Measurements from ENCODE around the gene ZBTB7C. TPM values are rescaled to one million over a fixed set of nuclear protein-coding genes. Genes with fewer than 3 reads are reported as not detected.

Gene ZBTB7C
- total RNA-seq, 2 experiments from 2014 or later: not detected

DNA sequence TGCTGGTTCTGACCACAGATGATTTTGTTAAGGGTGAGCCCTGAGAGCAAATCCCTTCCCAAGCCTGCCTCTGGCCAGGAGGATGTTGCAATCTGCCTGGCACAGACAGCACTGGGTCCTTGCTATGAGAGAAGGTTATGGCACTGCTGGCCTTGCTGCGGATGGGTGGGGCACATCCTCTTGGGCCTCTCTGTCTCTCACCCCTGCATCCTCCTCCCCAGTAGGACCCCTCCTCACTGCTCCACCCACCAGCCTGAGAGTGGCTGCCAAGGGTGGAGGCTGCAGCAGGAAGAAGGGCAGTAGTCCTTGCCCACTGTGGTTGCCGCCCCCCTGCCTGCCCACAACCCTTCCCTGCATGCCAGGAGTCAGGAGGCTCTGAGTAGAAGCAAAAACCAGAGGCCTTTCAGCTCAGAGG lies 180.9 kb downstream of the ZBTB7C start:
- POLR2A ChIA-PET: no interaction called here
- ATAC-seq: no peak
- CTCF ChIA-PET: no interaction called here
- no peak overlapping the region for H3K27ac Mint-ChIP-seq
- H3K27me3 Mint-ChIP-seq: peaks cover 5% of the 10 kb centered on the region
- H3K9me3 Mint-ChIP-seq (ENCODE audit: low read depth): no peaks in the 10 kb centered on the region
- no peak overlapping the region for H3K4me3 Mint-ChIP-seq
- peaks cover 3% of the 10 kb centered on the region for H3K4me1 Mint-ChIP-seq
- intact Hi-C loops (cut with DNase I, micrococcal nuclease): no loop called here
- no peak for DNase-seq
- H3K36me3 Mint-ChIP-seq (ENCODE audit: low read depth): no peaks in the 10 kb centered on the region

DNA sequence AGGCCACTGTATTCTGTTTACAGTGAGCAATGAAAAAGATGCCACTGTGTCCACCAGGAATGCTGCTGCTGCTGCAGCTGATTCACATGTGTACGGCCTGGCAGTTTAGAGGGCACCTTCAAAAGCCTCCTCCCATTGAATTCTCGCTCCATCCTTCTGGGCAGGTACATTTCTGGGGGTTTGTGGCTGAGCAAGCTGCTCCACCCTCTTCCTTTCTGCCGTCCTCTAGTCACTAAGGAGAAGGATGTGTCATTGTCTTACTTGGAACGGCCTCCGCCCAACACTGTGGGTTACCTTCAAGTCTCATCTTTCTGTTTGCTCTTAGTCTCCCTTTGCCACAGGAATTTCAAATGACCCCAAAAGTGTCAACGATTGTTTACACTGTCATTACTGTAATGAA lies 182.0 kb downstream of the ZBTB7C start:
- Mint-ChIP-seq H3K27ac (no peak overlapping the region), H3K4me1 (peaks cover 3% of the 10 kb centered on the region), H3K9me3 (ENCODE audit: low read depth) (no peaks in the 10 kb centered on the region), H3K4me3 (no peak overlapping the region), H3K36me3 (ENCODE audit: low read depth) (no peaks in the 10 kb centered on the region), H3K27me3 (peaks cover 5% of the 10 kb centered on the region)
- ChIA-PET POLR2A (no interaction called here), CTCF (no interaction called here)
- intact Hi-C loops (cut with DNase I, micrococcal nuclease): no loop called here
- ATAC-seq: peak; percentile 74
- peak; percentile 13 for DNase-seq

DNA sequence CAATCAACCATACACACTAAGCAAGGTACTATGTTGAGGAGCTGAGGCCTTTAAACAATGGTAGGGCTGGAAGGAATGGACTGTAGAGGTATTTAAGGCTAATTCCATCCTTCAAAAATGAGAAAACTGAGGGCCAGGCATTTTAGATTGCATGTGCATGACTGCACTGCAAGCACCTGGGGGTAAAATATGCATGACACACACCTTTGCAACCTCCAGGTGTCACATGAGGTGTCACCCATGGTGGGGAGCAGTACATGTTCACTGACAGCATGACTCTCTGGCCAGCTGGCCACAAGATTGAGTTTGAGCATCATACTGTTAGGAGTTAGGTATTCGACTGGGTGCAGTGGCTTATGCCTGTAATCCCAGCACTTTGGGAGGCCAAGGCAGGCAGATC lies 182.8 kb downstream of the ZBTB7C start:
- ChIA-PET CTCF (no interaction called here), POLR2A (no interaction called here)
- H3K27me3 Mint-ChIP-seq: peaks cover 5% of the 10 kb centered on the region
- intact Hi-C loops (cut with DNase I, micrococcal nuclease): no loop called here
- H3K36me3 Mint-ChIP-seq (ENCODE audit: low read depth): no peaks in the 10 kb centered on the region
- ATAC-seq (no peak), DNase-seq (no peak)
- no peak overlapping the region for H3K27ac Mint-ChIP-seq
- H3K9me3 Mint-ChIP-seq (ENCODE audit: low read depth): no peaks in the 10 kb centered on the region
- no peak overlapping the region for H3K4me3 Mint-ChIP-seq
- H3K4me1 Mint-ChIP-seq: peaks cover 3% of the 10 kb centered on the region

DNA sequence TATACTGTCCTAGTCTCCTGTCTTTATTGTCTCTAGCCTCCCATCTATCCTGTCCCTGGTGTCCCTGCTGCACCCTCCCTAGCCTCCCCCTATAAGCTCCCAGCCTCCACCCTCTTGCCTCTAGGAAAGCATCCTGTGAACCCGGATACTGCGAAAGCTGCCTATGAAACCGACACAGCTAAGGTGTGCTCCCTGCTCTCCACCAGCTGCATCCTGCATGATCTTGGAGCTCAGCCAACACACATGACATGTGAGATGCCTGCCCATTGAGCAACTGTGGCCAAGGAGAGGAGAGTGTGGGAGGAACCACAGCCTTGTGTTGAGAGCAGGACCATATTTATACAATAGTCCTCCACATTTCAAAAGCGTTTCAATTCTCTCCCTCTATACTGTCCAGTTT lies 187.1 kb downstream of the ZBTB7C start:
- peak; percentile 32 for DNase-seq
- no peaks in the 10 kb centered on the region for H3K27me3 Mint-ChIP-seq
- CTCF ChIA-PET: interaction anchor here (0.7 kb wide), 1 partner anchor 196 kb away, joined by 3 read pairs; no protein-coding TSS in a partner anchor

DNA sequence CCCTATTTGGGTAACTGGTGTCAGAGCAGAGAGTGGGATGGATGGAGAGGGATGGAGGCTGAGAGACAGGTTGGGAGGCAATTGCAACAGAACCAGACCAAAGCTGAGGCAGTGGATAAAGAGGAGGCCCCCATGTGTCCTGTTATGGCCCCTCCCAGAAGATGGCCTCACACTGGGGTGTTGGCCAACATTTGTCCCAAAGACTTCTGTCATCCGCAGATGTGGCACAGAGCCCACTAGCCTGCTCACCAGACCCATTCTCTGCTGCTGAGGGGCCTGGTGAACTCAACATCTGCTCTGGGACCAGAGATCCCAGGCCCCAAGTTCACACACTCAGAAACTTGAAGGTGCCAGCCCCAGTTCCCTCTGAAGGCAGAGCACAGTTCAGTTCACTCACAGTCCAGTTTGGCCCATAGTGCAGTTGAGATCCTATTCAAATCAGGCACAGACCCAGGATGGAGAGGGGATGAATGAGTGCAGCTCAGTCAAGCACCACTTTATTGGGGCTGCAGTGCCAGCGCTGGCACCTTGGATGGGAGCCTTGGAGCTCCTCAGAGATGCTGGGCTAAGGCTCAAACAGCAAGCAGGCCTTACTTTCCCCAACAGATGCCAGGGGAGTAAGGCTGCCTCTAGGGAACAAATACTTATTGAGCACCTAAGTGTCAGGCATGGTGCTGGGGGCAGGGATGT lies 189.2 kb downstream of the ZBTB7C start:
- DNase-seq (no peak), ATAC-seq (no peak)

More for the DNA sequence above, 187.1 kb downstream of the ZBTB7C start:
- POLR2A ChIA-PET: no interaction called here
- Mint-ChIP-seq H3K27ac (no peak overlapping the region), H3K4me3 (no peak overlapping the region), H3K4me1 (no peaks in the 10 kb centered on the region), H3K9me3 (ENCODE audit: low read depth) (no peaks in the 10 kb centered on the region), H3K36me3 (ENCODE audit: low read depth) (no peaks in the 10 kb centered on the region)
- peak; percentile 42 for ATAC-seq
- intact Hi-C loops (cut with DNase I, micrococcal nuclease): no loop called here

DNA sequence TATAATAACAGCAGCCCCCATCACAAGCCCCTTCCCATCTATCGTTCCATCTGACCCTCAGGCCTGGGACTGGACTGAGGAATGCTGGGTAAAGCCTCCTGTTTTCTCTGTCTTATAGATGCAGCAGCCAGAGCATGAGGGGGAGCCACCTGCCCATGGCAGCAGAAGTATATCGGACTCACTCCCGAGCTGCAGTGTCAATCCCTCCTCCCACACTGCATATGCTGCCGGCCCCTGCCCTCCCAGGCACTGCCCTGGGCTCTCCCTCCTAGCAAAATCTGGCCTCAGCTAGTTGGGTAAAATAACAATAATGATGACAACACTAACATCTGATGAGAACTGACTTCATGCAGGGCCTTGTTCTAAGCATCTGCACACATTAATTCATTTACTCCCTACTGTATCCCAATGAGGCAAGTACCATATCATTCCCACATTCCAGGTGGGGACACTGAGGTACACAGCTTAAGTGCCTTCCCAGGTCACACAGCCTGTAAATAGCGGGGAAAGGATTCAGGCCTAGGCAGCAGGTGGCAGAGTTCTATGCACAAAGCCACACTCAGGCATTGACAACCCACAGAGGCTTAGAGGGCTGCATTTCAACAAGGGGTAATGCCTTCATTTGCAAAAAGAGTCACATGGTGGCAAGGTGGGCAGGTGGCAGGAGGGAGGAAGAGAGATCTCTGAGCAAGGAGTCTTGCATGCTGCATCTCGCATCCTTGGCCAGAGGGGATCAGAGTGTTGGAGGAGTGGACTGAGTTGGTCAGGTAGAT lies 190.0 kb downstream of the ZBTB7C start:
- CTCF ChIA-PET: no interaction called here
- Mint-ChIP-seq H3K36me3 (ENCODE audit: low read depth) (no peaks in the 10 kb centered on the region), H3K4me1 (no peaks in the 10 kb centered on the region), H3K27me3 (no peaks in the 10 kb centered on the region), H3K27ac (no peak overlapping the region), H3K4me3 (no peak overlapping the region), H3K9me3 (ENCODE audit: low read depth) (no peaks in the 10 kb centered on the region)
- no peak for ATAC-seq
- POLR2A ChIA-PET: no interaction called here
- intact Hi-C loops (cut with DNase I, micrococcal nuclease): no loop called here
- no peak for DNase-seq

More for the DNA sequence above, 189.2 kb downstream of the ZBTB7C start:
- H3K4me3 Mint-ChIP-seq: no peak overlapping the region
- no peak overlapping the region for H3K27ac Mint-ChIP-seq
- intact Hi-C loops (cut with DNase I, micrococcal nuclease): no loop called here
- CTCF ChIA-PET: no interaction called here
- POLR2A ChIA-PET: no interaction called here
- H3K4me1 Mint-ChIP-seq: no peaks in the 10 kb centered on the region
- H3K27me3 Mint-ChIP-seq: no peaks in the 10 kb centered on the region
- no peaks in the 10 kb centered on the region for H3K36me3 Mint-ChIP-seq (ENCODE audit: low read depth)
- H3K9me3 Mint-ChIP-seq (ENCODE audit: low read depth): no peaks in the 10 kb centered on the region

DNA sequence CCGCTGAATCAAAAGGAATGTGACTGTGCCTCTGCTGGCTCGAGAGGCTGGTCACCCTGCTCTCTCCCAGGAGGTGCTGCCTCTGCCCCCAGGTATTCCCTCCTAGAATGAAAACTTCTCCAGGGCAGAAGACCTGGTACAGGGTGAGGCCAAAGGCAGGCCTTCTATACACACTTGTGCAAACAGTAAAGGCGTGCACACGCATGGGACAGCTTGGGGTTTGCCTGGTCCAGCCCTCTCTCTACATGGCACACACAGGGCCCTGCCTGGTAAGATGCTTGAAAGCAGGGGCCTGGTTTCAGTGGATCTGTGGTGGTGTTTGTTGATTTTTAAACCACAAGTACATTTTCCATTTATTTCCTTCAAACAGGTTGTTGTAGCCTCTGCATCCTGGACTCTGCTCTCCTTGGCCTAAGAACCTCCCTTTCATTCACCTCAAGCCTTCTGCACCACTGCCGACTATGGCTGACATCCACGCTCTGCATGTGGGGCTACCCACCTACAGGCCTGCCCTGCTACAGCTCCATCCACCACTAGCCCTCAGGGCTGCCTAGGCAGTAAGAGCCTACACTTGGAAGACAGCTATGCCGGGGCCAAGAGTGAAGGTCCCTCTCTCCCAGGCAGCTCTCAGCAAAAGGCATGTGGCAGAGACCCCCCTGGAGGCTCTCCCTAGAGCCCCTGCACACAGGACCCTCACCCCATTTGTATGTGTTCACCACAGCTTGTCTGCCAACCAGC lies 190.7 kb downstream of the ZBTB7C start:
- POLR2A ChIA-PET: no interaction called here
- Mint-ChIP-seq H3K27me3 (no peaks in the 10 kb centered on the region), H3K27ac (no peak overlapping the region), H3K36me3 (ENCODE audit: low read depth) (no peaks in the 10 kb centered on the region), H3K4me1 (no peaks in the 10 kb centered on the region), H3K4me3 (no peak overlapping the region), H3K9me3 (ENCODE audit: low read depth) (no peaks in the 10 kb centered on the region)
- DNase-seq (no peak), ATAC-seq (no peak)
- intact Hi-C loops (cut with DNase I, micrococcal nuclease): no loop called here
- CTCF ChIA-PET: no interaction called here

DNA sequence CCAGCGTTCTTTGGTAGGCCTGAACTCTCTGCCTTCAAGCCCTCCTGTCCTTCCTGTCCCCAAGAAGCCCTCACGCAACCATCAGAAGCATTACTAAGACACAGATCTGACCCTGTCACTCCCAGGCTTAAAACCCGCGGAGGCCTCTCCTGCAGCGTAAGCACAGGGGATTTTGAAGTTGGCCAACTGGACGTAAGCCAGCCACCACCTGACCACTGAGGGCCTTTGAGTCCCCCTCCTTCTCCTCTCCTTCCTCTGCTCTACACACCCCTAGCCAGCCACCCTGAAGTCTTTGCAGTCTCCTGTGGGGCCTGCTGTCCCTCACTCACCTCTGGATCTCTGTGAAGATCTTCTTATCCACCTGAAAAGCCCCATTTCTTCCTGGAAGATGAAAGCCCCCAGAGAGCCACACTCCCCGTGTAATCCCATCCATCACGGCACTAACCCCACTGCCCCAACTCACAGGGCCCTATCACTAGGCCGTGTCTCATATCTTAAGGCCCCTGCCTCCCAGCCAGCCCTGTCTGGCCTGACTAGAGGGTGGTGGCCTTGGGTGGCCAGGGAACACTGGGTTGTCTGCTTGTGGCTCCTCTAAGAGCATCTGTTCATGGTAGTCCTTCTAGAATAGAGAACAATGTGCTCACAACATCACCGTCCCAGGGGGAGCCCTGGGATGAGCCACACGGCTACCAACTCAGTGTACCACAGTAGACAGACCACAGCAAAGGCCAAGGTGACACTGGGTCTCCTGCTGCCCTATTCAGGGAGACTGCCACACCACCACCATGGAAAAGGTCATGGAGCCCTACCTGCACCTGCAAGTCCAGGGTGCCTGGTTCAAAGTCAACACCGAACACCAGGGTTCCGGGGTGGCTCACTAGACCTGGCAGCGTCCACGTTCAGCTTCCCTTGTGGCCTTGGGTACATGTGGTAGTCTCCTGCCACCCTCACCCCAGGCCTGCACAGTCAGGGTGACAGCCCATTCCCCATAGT lies 191.6 kb downstream of the ZBTB7C start:
- Mint-ChIP-seq H3K9me3 (ENCODE audit: low read depth) (no peaks in the 10 kb centered on the region), H3K27me3 (no peaks in the 10 kb centered on the region), H3K36me3 (ENCODE audit: low read depth) (no peaks in the 10 kb centered on the region), H3K4me1 (no peaks in the 10 kb centered on the region), H3K27ac (no peak overlapping the region), H3K4me3 (no peak overlapping the region)
- DNase-seq: no peak
- POLR2A ChIA-PET: no interaction called here
- CTCF ChIA-PET: no interaction called here
- intact Hi-C loops (cut with DNase I, micrococcal nuclease): no loop called here
- ATAC-seq: no peak

DNA sequence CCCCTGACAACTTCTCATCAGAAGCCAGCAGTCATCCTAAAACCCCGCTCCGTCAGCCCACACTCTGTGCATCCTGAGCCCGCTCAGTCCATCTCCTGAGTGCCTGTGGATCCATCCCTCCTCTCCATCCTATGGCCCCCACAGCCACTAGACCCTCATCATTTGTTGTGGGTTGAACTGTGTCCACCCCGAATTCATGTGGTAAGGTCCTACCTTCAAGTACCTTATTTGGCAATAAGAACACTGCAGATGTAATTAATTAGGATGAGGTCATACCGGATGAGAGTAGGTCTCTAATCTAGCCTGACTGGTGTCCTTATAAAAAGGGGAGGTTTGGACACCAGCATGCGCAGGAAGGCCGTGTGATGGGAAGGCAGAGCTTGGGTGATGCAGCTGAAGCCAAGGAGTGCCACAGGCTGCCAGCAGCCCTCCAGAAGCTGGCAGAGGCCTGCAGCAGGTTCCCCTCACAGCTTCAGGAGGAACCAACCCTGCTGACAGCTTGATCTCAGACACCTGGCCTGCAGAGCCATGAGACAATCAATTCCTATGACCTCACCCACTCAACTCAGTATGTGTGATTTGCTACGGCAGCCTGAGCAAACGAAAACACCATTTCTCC lies 192.4 kb downstream of the ZBTB7C start:
- ChIA-PET CTCF (no interaction called here), POLR2A (no interaction called here)
- H3K36me3 Mint-ChIP-seq (ENCODE audit: low read depth): no peaks in the 10 kb centered on the region
- ATAC-seq (no peak), DNase-seq (no peak)
- no peaks in the 10 kb centered on the region for H3K9me3 Mint-ChIP-seq (ENCODE audit: low read depth)
- H3K4me3 Mint-ChIP-seq: no peak overlapping the region
- no peaks in the 10 kb centered on the region for H3K27me3 Mint-ChIP-seq
- intact Hi-C loops (cut with DNase I, micrococcal nuclease): no loop called here
- no peaks in the 10 kb centered on the region for H3K4me1 Mint-ChIP-seq
- no peak overlapping the region for H3K27ac Mint-ChIP-seq

DNA sequence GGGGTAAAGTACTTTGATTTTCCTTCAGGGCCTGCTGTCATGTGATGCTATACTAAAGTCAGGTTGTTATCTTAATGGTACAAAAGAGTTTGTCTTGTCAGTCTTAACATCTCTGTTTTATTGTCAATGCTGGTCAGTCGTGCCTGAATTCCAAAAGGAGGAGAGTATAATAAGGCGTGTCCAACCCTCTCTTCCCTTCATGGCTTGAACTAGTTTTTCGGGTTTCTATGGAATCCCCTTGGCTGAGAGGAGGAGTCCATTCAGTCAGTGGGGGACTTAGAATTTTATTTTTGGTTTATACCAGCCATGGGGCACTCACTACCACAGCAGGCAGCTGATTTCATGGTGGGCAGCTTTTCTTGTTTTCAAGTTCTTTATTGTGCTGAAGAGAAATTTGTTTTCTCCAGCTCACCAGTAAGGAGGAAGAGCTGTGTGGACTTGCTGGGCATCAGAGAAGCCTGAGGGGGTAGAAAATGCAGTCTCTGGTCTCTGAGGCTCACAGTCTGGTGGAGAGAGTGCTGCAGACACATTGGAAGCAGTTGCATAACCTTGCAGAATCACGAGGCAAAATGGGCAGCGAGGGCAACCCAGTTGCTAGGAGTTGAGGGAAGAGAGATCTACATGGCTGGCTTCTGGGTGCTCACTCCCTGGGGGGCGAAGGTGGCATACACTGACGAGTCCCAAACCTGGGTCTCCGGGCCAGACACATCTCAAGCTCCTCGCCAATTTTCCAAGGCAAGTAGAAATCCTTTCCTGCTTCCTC lies 193.1 kb downstream of the ZBTB7C start:
- Mint-ChIP-seq H3K27me3 (no peaks in the 10 kb centered on the region), H3K4me1 (no peaks in the 10 kb centered on the region), H3K4me3 (no peak overlapping the region), H3K9me3 (ENCODE audit: low read depth) (no peaks in the 10 kb centered on the region), H3K36me3 (ENCODE audit: low read depth) (no peaks in the 10 kb centered on the region), H3K27ac (no peak overlapping the region)
- CTCF ChIA-PET: no interaction called here
- intact Hi-C loops (cut with DNase I, micrococcal nuclease): no loop called here
- POLR2A ChIA-PET: no interaction called here
- no peak for DNase-seq
- no peak for ATAC-seq

All from activated CD4-positive, alpha-beta T cell treated with anti-CD3 and anti-CD28 coated beads for 36 hours (primary cell).